GM19238 (cell line): ENCODE results near the gene LSM14A.
"Not testable (repeated sequence)": the region's sequence is repeated elsewhere in the genome, so short reads cannot be mapped to it uniquely, and the experiment has no call there.

Source experiments
- DNase-seq: peaks from one replicate; pipeline ENCODE4 v3.0.0; 2011; ENCODE audit warnings: low spot score; ENCODE audit not compliant: insufficient read length

Gene LSM14A

DNA sequence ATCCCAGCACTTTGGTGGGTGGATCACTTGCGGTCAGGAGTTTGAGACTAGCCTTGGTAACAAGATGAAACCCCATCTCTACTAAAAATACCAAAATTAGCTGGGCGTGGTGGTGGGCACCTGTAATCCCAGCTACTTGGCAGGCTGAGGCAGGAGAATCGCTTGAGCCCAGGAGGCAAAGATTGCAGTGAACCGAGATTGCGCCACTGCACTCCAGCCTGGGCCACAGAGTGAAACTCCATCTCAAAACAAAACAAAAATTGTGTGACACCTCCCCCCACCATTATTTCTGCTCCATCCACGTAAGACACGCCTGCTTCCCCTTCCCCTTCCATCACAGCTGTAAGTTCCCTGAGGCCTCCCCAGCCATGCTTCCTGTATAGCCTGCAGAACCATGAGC, 13.3 kb upstream of the LSM14A start:
- not testable (repeated sequence) for DNase-seq

DNA sequence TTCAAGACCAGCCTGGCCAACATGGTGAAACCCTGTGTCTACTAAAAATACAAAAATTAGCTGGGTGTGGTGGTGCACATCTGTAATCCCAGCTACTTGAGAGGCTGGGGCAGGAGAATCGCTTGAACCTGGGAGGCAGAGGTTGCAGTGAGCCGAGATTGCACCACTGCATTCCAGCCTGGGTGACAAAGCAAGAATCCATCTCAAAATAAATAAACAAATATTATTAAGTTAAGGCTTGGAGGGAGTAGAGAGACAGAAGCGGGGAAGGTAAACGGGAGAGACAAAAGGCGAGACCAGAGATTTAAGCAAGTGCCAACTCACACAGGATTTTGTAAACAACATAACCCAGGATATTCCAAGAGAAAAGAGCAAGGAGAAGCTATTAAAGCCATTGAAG, 12.8 kb upstream of the LSM14A start:
- DNase-seq, result not testable (repeated sequence)

DNA sequence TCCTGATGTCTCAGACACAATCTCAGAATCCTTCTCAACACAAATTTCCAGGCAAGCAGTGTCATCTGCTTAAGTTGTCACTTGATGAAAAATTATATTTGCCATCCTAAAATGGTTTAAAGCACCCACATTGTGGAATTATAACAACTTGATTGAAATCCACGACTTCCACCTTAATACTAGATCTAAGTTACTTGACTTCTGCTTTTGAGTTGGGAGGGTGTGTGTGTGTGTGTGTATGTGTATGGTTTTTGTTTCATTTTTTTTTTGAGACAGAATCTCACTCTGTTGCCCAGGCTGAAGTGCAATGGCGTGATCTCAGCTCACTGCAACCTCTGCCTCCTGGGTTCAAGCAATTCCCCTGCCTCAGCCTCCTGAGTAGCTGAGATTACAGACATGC, 10.4 kb upstream of the LSM14A start:
- DNase-seq, result not testable (repeated sequence)

DNA sequence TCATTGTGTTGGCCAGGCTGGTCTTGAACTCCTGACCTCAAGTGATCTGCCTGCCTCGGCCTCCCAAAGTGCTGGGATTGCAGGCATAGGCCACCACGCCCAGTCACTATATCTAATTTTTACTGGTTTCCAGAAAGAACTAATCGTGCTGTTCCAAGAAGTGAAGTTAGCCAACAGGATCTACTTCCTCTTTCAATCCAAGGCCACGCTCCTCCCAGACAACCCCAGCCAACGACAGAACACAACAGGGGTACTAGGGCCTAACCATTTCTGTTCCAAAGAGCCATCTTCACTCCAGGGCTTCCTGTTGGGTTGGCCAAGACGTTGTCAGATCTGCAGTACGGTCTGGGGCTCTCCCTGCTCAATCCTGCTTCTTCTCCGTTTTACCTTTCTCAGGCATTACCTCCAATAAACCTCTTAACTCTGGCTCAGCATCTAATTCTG, 7.0 kb upstream of the LSM14A start:
- DNase-seq, result no peak

DNA sequence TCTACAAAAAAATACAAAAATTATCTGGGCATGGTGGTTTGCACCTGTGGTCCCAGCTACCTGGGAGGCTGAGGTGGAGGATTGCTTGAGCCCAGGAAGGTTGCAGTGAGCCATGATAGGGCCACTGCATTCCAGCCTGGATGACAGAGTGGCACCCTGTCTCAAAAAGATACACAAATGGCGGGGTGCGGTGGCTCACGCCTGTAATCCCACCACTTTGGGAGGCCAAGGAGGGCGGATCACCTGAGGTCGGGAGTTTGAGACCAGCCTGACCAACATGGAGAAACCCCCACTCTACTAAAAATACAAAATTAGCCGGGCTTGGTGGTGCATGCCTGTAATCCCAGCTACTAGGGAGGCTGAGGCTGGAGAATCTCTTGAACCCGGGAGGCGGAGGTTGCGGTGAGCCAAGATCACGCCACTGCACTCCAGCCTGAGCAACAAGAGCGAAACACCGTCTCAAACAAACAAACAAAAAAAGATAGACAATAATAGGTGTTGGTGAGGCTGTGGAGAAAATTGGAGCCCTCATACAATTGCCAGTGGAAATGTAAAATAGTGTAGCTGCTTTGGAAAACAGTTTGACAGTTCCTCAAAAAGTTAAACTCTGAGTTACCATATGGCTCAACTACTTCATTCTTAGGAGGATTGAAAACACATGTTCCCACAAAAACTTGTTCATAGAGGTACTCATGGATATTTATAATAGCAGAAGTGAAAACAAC, 2.7 kb upstream of the LSM14A start:
- not testable (repeated sequence) for DNase-seq

DNA sequence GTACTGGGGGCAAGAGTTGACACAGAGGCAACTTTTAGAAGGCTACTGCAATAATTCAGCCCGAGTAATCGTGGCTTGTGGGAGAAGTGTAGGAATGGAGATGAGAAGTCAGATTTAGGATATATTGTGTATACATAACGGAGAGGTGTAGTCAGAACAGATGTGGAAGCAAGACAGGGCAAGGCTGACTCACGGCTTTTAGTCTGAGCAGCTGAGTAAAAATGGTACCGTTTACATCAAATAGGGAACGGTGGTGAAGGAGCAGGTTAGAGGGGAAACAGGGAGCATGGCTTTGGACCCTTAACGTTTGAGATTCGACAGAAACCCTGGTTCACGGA, 796 bp upstream of the LSM14A start:
- no peak for DNase-seq

DNA sequence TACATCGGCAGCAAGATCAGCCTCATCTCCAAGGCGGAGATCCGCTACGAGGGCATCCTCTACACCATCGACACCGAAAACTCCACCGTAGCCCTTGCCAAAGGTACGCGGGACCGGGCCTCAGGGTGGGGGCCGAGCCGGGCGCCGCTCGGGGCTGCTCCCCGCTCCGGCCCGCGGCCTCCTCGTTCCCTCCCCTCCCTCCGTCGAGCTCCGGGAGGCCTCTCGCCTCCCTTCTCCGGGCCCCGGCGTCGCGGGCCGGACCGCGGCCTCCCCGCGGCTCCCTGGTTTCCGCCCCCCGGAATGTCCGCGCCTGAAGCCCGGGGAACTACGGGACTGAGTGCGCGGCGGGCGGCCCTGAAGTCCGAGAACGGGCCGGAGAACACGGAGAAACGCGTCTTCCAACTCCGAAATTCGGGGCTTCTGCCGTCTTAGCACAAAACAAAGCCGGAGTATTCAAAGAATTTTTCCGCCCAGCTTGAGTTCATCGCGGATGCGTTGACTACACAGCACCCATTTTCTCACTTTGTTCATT, 423 bp downstream of the LSM14A start:
- peak; percentile 23 for DNase-seq

DNA sequence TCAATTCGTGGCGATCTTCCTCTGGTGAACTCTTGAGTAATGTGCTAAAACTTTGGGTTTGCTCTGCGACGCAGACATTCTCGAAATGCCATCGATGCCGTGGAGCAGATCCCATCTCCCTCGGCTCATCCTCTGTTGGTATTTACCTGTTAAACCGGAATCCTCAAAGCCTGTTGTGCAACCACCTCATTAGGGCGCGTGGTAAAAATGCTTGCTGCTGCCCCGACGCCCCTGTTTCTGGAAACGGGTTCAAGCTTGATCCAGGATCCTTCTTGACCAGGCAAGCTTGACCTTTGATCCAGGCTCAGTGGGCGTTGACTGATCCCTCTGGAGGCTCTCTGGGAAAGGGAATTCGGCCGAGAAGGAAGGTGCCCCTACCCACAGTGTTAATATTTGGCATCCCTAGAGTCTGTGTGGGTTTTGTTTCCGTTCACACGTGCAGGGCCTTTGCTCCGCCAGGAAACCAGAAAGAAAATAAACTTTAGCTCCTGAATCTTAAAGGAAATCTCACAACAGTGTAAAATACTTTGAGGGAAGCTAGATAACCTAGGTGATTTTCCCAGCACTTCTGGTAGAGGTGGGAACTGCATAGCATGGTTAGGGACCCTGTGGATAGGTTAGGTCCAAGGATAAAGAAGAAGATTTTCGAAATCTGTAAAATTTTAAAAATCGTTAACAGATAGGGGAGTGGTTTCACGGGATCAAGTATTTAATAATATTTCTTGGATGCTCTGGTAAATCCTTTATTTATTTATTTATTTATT, 1.1 kb downstream of the LSM14A start:
- DNase-seq, result no peak

DNA sequence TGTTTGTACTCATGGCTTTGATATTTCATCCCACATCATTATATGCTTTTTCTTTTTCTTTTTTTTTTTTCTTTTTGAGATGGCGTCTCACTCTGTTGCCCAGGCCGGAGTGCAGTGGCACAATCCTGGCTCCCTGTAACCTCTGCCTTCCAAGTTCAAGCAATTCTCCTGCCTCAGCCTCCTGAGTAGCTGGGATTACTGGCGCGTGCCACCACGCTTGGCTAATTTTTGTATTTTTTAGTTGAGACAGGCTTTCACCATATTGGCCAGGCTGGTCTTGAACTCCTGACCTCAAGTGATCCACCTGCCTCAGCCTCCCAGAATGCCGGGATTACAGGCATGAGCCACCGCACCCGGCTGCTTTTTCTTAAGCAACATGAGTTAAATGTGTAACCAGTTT, 2.9 kb downstream of the LSM14A start:
- not testable (repeated sequence) for DNase-seq

DNA sequence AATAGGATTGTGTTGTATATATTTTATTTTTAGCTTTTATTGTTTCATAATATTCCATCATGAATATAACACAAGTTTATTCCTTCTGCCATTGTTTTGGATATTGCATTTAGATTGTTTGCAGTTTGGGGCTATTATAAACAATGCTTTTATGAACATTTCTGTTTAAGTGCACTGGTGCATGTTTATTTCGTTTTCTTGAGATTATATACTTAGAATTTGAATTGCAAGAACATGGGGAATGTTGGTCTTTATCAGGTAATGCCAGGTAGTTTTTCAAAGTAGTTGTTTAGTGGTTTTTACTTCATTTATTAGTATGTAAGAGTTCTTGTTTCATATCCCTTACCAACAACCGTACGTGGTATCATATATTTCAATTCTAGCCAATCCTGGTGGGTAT, 4.3 kb downstream of the LSM14A start:
- no peak for DNase-seq

DNA sequence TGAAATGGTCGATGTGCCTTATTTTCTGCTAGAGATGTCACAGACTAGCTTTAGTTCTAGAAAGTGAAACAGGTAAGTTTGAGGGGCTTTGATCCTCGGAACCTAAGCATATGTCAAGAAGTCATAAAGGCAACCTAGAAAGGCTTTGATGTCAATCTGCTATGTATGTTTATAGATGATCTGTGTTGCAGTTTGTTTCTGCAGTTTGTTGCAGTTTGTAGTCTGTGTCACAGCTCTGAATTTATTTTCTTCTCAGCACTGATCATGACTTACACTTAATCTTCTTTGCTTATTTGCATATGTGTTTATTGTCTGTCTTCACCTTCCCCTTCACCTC, 5.9 kb downstream of the LSM14A start:
- DNase-seq, result no peak

DNA sequence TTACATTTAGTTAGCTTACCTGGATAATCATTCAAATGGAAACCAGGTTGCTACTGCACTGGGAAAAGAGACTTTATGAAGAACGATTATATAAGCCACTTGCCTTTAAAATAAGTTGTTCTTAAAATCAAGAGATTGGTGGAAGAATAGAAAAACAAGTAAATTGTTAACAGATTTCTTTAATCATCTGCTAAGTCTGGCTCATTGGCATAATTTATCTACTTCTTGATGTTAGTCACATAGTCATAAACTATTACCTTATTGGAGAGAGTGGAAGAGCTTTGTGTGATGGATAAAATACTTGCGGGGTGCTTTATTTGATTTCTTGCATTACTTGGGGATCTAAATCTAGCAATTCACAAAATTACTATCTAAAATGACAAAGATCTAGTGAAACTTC, 6.8 kb downstream of the LSM14A start:
- DNase-seq, result no peak

DNA sequence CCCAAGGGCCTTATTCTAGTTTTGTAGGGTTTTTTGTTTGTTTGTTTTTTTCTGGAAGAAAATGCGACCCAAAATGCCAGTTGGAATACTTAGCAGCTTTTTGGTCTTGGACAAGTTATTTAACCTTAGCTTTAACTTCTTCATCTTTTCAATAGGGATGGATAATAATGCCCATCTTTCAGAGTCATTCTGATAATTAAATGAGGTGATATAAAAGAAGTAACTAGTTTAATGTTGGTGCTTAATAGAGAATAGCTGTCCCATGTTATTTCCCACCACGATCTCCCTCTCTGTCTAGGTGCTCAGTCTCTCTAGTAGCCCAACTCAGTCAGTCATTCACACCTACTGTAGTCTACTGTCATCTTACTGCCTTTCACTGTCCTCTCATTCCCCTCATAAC, 8.0 kb downstream of the LSM14A start:
- no peak for DNase-seq

DNA sequence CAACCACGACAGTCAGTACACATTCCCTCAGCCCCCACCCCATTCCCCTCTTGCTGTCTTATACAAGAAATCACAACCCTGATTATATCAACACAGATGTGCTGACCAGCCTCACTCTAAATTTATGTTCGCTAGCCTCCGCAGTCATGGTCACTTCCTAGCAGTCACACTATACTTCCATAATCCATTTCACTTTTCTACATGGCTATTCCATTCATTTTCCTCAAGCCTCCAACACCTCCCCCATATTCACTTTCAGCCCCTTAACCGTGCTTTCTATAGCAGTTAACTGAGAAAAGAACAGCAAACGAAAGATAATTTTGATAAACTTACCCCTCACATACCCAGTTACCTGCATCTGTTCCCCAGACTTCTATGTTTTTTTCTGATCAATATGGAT, 8.4 kb downstream of the LSM14A start:
- DNase-seq, result no peak

DNA sequence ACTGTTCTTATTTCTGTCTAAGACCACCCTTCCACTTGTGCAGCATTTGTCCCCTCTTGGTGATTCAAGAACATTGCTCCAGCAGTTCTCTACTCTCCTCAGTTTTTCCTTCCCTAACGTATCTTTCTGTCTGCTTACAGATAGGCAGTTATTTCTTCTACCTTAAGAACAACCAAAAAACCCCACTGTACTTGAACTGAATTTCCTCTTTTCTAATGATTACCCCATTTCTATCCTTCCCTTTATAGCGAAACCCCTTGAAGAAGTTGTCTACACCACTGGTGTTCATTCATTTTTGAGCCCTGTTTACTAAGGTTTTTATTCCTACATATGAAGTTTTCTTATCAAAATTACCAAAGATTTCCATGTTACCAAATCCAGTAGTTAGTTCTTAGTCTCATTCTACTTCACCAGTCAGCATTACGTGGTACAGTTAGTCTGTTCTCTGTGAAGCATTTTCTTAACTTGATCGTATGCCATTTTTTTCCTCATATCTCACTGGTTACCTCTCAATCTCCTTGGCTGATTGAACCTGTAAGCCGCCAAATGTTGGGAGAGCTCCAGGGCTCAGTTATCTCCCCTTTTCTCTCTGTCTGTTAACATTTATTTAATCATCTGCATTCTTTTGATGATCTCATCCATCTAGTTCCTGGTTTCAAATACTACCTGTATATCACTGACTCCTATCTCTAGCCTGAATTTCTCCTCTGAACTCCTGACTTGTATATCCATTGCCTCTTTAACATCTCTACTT, 9.0 kb downstream of the LSM14A start:
- DNase-seq, result no peak

DNA sequence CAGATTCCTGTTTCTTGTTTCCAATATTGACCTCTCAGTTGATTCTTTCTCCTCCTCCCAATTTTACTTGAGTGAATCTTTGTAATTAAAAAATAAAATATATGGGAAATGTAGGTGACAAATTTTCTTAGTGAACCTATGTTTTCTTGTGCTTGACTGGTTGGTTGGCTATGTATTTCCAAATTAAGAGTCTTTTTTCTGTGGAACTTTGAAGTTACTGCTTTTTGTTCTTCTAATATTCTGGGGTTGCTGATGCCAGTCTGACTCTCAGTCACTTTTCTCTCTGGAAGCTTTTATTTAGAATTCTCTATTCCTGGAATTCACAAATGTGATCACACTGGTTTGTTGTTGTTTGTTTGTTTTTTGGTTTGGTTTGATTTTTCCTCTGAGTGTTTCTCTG, 9.8 kb downstream of the LSM14A start:
- no peak for DNase-seq

DNA sequence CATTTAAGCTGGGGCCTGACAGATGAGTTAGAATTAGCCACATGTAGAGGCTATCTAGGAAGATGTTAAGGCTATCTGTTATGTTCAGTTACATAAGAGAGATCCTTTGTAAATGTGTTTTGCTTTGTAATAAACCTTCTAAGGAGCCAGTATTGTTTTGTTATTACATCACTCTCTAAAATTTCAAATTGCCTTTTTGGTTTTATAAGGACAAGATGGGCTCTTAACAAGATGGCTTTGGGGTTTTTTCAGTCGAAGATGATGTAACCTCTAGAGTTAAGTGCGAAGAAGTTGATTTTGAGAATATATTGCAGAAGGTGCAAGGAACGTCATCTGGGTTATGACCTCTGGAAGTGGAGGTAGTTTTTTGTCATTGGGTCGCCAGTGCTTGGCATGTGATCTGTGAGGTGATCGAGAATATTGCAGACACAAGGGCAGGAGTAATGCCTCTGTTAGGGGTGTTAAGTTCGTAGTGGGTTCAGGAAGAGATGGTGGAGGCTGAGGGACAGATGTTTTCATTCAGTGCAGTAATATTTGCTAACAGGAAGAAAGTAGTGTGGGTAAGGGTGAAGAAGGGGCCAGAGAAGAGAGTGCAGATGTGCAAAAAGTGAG, 12.7 kb downstream of the LSM14A start:
- no peak for DNase-seq

DNA sequence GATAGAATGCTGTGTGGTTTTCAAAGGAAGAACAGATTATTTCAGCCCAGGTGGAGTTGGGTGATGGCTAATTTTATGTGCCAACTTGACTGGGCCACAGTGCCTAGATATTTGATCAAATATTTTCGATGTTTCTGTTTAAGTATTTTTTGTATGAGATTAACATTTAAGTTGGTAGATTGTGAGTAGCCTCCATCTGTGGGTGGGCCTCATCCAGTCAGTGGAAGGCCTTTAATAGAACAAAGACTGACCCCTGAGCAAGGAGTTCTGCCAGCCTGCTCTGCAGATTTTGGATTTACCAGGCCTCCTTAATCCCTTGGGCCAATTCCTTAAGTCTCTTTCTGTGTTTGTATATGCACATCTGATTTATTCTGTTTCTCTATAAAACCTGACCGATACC, 13.9 kb downstream of the LSM14A start:
- DNase-seq, result no peak

DNA sequence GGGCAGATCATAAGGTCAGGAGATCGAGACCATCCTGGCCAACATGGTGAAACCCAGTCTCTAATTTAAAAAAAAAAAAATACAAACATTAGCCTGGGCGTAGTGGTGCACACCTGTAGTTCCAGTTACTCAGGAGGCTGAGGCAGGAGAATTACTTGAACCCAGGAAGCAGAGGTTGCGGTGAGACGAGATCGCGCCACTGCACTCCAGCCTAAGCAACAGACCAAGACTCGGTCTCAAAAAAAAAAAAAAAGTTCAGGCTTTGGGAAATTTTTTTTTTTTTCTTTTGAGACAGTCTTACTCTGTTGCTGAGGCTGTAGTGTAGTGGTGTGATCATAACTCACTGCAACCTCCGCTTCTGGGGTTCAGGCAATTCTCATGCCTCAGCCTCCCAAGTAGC, 14.7 kb downstream of the LSM14A start:
- no peak for DNase-seq

DNA sequence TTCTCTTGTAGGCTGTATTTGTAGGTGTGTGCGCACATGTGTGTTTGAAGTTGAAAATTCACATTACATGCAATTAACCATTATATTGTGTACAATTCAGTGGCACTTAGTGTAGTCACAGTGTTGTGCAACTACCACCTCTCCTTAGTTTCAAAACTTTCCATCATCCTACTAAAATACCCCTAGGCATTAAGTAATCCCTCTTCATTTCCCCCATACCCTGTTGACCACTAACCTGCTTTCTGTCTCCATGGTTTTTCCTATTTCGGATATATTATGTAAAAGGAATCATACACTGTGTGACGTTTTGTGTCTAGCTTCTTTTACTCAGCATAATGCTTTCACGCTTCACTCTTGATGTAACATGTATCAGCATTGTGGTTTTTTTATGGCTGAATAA, 16.1 kb downstream of the LSM14A start:
- no peak for DNase-seq

DNA sequence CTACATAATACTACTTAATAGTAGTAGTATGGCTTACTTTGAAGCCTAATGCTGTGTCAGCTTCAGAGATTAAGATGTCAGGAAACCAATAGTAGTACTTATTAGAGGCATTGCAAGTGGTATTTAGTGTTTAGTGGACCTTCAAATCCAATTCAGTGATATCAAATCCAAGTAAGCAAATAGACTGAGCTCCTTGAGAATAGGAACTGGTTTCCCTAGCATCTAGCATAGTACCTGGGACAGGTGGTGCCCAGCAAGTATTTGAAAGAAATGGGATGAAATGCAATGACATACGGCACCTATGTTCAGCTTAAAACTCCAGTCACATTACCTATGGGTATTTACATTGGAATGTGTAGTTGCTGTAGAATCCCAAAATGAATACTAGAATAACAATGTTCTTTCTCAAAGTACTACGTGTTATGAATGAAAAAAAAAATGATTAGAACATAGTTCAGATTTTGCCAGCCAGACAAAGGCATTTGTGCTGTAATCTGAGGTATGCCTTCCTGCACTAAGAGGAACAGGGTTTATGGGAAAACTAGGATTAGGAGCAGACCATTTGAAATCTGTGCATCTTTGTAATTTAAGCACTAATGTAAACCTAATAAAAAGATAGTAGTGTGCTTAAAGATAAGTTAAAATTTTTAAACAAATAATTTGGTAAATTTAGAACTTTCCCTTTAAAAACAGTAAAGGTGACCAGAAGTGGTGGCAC, 17.1 kb downstream of the LSM14A start:
- DNase-seq, result no peak
